ENCODE measurements around the gene TFE3.
"Not testable (repeated sequence)": the region's sequence is repeated elsewhere in the genome, so short reads cannot be mapped to it uniquely, and the experiment has no call there.

The TFE3 gene

DNA sequence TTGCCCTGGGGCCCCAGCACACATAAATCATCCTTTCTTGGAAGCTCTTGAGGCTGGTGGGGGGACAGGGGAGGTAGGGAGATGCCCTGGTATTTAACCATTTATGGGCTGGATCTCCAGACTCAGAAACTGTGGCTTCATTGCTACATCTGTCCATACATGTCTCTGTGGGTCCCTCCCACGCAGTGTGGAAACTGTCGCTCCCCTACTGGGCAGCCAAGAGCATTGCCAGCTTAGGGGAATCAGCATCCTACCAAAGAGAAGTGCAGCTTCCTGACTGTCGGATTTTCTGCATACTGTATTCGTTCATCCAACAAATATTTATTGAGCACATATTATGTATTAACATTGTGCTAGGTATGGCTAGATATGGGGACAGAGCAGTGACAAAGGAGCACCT is 44.8 kb downstream of the TFE3 start:
- FAIRE-seq, result no peak

- FAIRE-seq, result no peak
Measured at GRCh38 chrX:48997865-48998264, 45.3 kb downstream of the TFE3 start.

- FAIRE-seq, result no peak
Measured at GRCh38 chrX:48997455-48997854, 45.7 kb downstream of the TFE3 start.

GRCh38 chrX:48996969-48997368 is 46.2 kb downstream of the TFE3 start:
- FAIRE-seq, result no peak

DNA sequence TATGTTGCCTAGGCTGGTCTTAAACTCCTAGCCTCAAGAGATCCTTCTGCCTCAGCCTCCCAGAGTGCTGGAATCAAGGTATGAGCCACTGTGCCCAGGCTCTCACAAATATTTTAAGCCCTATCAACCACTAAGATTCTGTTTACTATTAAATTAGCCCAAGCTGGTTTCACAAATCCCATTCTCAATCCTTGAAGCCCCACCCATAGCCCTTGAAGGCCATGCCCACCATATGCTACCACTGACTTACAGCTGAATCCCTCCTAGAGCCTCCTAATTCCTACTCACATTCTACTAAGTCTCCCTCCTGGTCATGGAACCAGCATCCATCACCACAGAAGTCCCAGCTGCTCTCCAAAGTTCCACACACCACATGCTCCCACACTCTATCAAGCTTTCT is 50.8 kb downstream of the TFE3 start:
- no peak for FAIRE-seq

DNA sequence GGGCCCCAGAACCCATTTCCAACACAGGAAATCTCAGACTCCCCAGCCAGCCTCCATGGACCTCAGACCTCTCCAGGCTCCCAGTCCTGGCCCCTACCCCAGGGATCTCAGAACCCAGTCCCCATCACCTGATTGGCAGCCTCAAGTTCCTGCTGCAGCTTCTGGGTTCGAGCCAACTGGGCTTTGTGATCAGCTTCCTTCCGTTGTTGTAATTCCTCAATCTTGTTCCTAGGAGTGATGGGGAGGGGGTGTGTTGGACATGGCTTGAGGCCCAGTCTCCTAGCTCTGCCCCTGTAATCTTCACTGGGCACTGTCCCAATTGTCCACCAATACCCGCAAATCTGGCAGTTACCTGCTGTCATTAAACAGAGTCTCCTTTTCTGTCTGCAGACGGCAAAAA is 53.7 kb downstream of the TFE3 start:
- no peak for FAIRE-seq

DNA sequence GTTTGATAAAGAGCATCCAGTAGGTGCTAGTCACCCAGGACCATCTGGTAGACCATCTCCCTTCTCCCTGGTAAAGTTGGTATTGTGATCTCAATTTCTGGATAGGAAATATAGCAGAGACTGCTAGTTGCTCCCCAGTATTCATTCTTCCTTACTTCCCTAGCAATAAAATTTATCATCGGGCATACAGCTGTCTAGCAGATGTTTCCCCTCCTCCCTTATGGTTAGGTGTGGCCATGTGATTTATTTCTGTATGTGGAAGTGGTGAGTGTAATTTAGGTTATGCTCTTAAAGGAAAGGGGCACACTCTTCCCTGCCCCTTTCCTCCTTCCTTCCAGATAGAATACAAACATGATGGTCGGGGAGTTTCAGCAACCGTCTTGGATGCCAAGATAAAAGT is 59.3 kb downstream of the TFE3 start:
- FAIRE-seq, result no peak

- no peak for FAIRE-seq
Measured at GRCh38 chrX:48983081-48983480, 60.1 kb downstream of the TFE3 start.

GRCh38 chrX:48981178-48981577 is 62.0 kb downstream of the TFE3 start:
- no peak for FAIRE-seq

DNA sequence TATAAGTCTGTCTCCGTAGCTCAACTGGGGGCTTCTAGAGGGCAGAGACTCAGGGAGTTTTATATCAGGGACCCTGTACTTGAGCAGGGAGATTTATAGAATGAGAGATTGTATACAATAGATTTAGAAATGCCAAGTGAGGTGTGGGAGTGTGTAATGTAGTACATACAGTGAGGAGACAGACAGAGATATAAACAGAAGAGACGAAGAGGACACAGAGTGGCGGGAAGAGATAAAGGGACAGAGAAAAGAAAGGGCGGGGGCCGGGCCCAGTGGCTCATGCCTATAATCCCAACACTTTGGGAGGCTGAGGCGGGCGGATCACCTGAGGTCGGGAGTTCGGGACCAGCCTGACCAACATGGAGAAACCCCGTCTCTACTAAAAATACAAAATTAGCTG is 62.8 kb downstream of the TFE3 start:
- not testable (repeated sequence) for FAIRE-seq
